Measurements from ENCODE around the gene SLC25A30.

SLC25A30 gene

DNA sequence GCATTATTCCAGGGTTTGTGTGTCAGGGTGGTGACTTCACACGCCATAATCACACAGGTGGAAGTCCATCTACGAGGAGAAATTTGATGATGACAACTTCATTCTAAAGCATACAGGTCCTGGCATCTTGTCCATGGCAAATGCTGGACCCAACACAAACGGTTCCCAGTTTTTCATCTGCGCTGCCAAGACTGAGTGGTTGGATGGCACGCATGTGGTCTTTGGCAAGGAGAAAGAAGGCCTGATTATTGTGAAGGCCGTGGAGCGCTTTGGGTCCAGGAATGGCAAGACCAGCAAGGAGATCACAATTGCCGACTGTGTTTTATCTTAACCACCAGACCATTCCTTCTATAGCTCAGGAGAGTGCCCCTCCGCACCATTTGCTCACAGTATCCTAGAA, 18.2 kb upstream of the SLC25A30 start:
- no peaks in the 10 kb centered on the region for H3K36me3 ChIP-seq (ENCODE audit: insufficient read depth, low read length)
- H3K4me3 ChIP-seq (ENCODE audit: low read depth, low read length, poor library complexity, severe bottlenecking): no peak overlapping the region
- H3K4me1 ChIP-seq (ENCODE audit: insufficient read depth, low read length, severe bottlenecking): no peaks in the 10 kb centered on the region
- H3K4me2 ChIP-seq (ENCODE audit: low read length): no peak overlapping the region
- 0 out of 2 replicates have a peak, but pooled peaks cover 6% of the 10 kb centered on the region for H3K27me3 ChIP-seq (ENCODE audit: insufficient read depth, low read length)
- no peaks in the 10 kb centered on the region for H3K9me2 ChIP-seq (ENCODE audit: low read depth, low read length)
- no peaks in the 10 kb centered on the region for H3K9me3 ChIP-seq (ENCODE audit: low read length)
- no peak overlapping the region for H2AFZ ChIP-seq (ENCODE audit: low read length)
- no peak overlapping the region for H3K9ac ChIP-seq (ENCODE audit: low read length)
- no peak overlapping the region for H3K27ac ChIP-seq (ENCODE audit: low read depth, low read length, poor library complexity, severe bottlenecking)
- no peaks in the 10 kb centered on the region for H4K20me1 ChIP-seq (ENCODE audit: insufficient read depth, low read length)
- no peaks in the 10 kb centered on the region for H3K79me2 ChIP-seq (ENCODE audit: insufficient read depth, low read length)
- no peaks in the 10 kb centered on the region for H3F3A ChIP-seq (ENCODE audit: insufficient read depth, low read length)
- TF ChIP-seq, protein P1, sequence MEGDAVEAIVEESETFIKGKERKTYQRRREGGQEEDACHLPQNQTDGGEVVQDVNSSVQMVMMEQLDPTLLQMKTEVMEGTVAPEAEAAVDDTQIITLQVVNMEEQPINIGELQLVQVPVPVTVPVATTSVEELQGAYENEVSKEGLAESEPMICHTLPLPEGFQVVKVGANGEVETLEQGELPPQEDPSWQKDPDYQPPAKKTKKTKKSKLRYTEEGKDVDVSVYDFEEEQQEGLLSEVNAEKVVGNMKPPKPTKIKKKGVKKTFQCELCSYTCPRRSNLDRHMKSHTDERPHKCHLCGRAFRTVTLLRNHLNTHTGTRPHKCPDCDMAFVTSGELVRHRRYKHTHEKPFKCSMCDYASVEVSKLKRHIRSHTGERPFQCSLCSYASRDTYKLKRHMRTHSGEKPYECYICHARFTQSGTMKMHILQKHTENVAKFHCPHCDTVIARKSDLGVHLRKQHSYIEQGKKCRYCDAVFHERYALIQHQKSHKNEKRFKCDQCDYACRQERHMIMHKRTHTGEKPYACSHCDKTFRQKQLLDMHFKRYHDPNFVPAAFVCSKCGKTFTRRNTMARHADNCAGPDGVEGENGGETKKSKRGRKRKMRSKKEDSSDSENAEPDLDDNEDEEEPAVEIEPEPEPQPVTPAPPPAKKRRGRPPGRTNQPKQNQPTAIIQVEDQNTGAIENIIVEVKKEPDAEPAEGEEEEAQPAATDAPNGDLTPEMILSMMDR (IDR thresholded peaks at IDR 0.05; ENCODE audit: low read length): no peak
- TF ChIP-seq EZH2 (IDR thresholded peaks at IDR 0.05; ENCODE audit: borderline replicate concordance, low read length): no peak

GRCh38 chr13:45434556-45435371, 16.6 kb upstream of the SLC25A30 start:
- H2AFZ ChIP-seq (ENCODE audit: low read length): no peak overlapping the region
- H3K27ac ChIP-seq (ENCODE audit: low read depth, low read length, poor library complexity, severe bottlenecking): no peak overlapping the region
- no peak overlapping the region for H3K4me3 ChIP-seq (ENCODE audit: low read depth, low read length, poor library complexity, severe bottlenecking)
- H3K4me1 ChIP-seq (ENCODE audit: insufficient read depth, low read length, severe bottlenecking): no peaks in the 10 kb centered on the region
- H3F3A ChIP-seq (ENCODE audit: insufficient read depth, low read length): no peaks in the 10 kb centered on the region
- TF ChIP-seq, protein P1 (IDR thresholded peaks at IDR 0.05; ENCODE audit: low read length): no peak
- TF ChIP-seq EZH2 (IDR thresholded peaks at IDR 0.05; ENCODE audit: borderline replicate concordance, low read length): no peak
- no peaks in the 10 kb centered on the region for H3K79me2 ChIP-seq (ENCODE audit: insufficient read depth, low read length)
- H3K9ac ChIP-seq (ENCODE audit: low read length): no peak overlapping the region
- no peak overlapping the region for H3K4me2 ChIP-seq (ENCODE audit: low read length)
- 0 out of 2 replicates have a peak, but pooled peaks cover 6% of the 10 kb centered on the region for H3K27me3 ChIP-seq (ENCODE audit: insufficient read depth, low read length)
- no peaks in the 10 kb centered on the region for H3K9me2 ChIP-seq (ENCODE audit: low read depth, low read length)
- no peaks in the 10 kb centered on the region for H4K20me1 ChIP-seq (ENCODE audit: insufficient read depth, low read length)
- no peaks in the 10 kb centered on the region for H3K36me3 ChIP-seq (ENCODE audit: insufficient read depth, low read length)
- H3K9me3 ChIP-seq (ENCODE audit: low read length): no peaks in the 10 kb centered on the region

DNA sequence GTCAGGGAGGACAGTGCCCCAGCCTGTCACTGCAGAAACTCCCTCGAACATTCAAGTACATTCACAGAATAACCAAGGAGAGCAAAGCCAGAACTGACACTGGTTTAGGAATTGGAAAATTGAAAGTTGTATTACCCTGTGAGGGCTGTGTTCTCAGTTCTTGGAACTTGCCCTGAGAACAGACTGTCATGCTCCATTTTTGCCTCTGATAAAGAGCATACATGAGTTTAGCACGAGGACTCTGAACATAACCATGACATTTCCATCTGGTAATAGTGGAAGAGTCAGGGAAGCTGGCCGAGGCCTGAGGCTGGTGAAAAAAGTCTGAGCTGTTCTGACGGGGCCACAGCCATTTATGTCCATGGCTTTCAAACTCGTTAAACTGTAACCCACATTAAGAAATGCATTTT, 15.2 kb upstream of the SLC25A30 start:
- no peak overlapping the region for H3K4me2 ChIP-seq (ENCODE audit: low read length)
- H3K27ac ChIP-seq (ENCODE audit: low read depth, low read length, poor library complexity, severe bottlenecking): no peak overlapping the region
- no peak overlapping the region for H3K9ac ChIP-seq (ENCODE audit: low read length)
- H3K36me3 ChIP-seq (ENCODE audit: insufficient read depth, low read length): no peaks in the 10 kb centered on the region
- H3K4me1 ChIP-seq (ENCODE audit: insufficient read depth, low read length, severe bottlenecking): no peaks in the 10 kb centered on the region
- no peaks in the 10 kb centered on the region for H3K79me2 ChIP-seq (ENCODE audit: insufficient read depth, low read length)
- H3K4me3 ChIP-seq (ENCODE audit: low read depth, low read length, poor library complexity, severe bottlenecking): no peak overlapping the region
- no peak for TF ChIP-seq EZH2 (IDR thresholded peaks at IDR 0.05; ENCODE audit: borderline replicate concordance, low read length)
- TF ChIP-seq, protein P1 (IDR thresholded peaks at IDR 0.05; ENCODE audit: low read length): no peak
- no peaks in the 10 kb centered on the region for H3K9me3 ChIP-seq (ENCODE audit: low read length)
- 0 out of 2 replicates have a peak, but pooled peaks cover 6% of the 10 kb centered on the region for H3K27me3 ChIP-seq (ENCODE audit: insufficient read depth, low read length)
- no peak overlapping the region for H2AFZ ChIP-seq (ENCODE audit: low read length)
- H3K9me2 ChIP-seq (ENCODE audit: low read depth, low read length): no peaks in the 10 kb centered on the region
- no peaks in the 10 kb centered on the region for H3F3A ChIP-seq (ENCODE audit: insufficient read depth, low read length)
- H4K20me1 ChIP-seq (ENCODE audit: insufficient read depth, low read length): no peaks in the 10 kb centered on the region

All from OCI-LY1 (cell line).